Bronchial epithelial cell (primary cell): ENCODE data around the gene NES. TPM values are rescaled to one million over a fixed set of nuclear protein-coding genes. Genes with fewer than 3 reads are reported as not detected.
A peak's percentile ranks its signal among the peaks of the same experiment; 100 is the strongest.

Experiments
- DNase-seq: peaks from one replicate; pipeline ENCODE4 v3.0.0-alpha.2; 2010; ENCODE audit warnings: low read depth
- FAIRE-seq: peaks from 2 replicates; lab custom pipeline; 2011; peaks lifted over from hg19 to GRCh38; lab: Jason Lieb, UNC
- H3K27me3 ChIP-seq: 2 replicates; pipeline ENCODE4 v1.5.1; 2011; ENCODE audit warnings: low read length; ENCODE audit not compliant: control insufficient read depth, insufficient read depth
- H3K36me3 ChIP-seq: 2 replicates; pipeline ENCODE4 v1.5.1; 2011; ENCODE audit warnings: low read length; ENCODE audit not compliant: control insufficient read depth, insufficient read depth
- H3K4me3 ChIP-seq: 2 replicates; pipeline ENCODE4 v1.5.1; 2011; ENCODE audit warnings: mild to moderate bottlenecking, low read depth, low read length, control low read depth
- total RNA-seq: library from RNA; depleted of rRNA; stranded (reverse); fragments of >200 nt; gene quantifications from 2 replicates; pipeline ENCODE4 v1.2.1, GENCODE V29; 2014
- TF ChIP-seq, protein P1 (sequence below): IDR thresholded peaks from 2 replicates; pipeline ENCODE4 v1.5.1; 2011; ENCODE audit warnings: mild to moderate bottlenecking, moderate library complexity, low read length, control low read depth, inconsistent platforms; ENCODE audit not compliant: insufficient read depth, severe bottlenecking

NES gene
- total RNA-seq, 1 donor from 2014 or later, result under 0.01 TPM

GRCh38 chr1:156657741-156658319 lies 19.4 kb downstream of the NES start:
- Histone ChIP-seq H3K27me3 (peaks cover 21% of the 10 kb centered on the region), H3K4me3 (no peak overlapping the region), H3K36me3 (no peaks in the 10 kb centered on the region)
- DNase-seq (no peak), FAIRE-seq (no peak)
- TF ChIP-seq, protein P1, sequence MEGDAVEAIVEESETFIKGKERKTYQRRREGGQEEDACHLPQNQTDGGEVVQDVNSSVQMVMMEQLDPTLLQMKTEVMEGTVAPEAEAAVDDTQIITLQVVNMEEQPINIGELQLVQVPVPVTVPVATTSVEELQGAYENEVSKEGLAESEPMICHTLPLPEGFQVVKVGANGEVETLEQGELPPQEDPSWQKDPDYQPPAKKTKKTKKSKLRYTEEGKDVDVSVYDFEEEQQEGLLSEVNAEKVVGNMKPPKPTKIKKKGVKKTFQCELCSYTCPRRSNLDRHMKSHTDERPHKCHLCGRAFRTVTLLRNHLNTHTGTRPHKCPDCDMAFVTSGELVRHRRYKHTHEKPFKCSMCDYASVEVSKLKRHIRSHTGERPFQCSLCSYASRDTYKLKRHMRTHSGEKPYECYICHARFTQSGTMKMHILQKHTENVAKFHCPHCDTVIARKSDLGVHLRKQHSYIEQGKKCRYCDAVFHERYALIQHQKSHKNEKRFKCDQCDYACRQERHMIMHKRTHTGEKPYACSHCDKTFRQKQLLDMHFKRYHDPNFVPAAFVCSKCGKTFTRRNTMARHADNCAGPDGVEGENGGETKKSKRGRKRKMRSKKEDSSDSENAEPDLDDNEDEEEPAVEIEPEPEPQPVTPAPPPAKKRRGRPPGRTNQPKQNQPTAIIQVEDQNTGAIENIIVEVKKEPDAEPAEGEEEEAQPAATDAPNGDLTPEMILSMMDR, result no peak

DNA sequence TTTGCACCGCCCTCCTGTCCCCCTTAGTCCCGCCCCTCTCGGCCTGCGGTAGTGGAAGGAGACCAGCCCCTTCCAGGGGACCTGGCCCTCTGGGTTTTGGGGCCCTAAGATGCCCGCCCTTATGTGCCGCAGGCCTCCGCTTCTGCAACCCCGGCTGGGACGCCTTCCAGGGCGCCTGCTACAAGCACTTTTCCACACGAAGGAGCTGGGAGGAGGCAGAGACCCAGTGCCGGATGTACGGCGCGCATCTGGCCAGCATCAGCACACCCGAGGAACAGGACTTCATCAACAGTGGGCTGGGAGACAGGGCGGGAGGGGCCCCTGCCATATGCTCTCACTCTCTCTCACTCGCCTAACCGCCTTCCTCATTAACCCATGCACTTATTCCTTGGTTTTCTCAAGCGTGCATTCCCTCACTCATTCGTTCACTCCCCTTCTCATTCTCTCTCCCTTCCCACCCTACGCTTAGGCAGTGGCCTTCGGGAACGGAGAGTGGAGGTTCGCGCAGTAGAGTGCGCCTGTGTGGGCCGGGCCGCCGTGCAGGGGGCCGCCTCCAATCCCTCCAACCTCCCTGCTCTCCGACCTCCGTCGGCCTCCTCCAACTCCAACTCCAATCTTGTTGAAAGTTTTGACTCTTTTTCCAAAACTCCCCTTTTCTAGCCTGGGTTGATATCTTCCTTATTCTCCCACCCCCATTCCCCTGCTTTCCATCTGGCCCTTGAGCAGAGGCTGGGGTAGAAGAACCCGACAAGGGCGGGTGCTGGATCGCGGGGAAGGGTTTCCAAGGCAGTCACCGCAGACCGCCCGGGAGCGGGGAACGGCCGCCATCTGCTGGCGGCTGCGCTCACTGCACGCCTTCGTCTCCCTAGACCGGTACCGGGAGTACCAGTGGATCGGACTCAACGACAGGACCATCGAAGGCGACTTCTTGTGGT lies 20.1 kb downstream of the NES start:
- Histone ChIP-seq H3K4me3 (no peak overlapping the region), H3K27me3 (peaks cover 21% of the 10 kb centered on the region), H3K36me3 (no peaks in the 10 kb centered on the region)
- TF ChIP-seq, protein P1, result peak; percentile 100
- FAIRE-seq, result no peak
- DNase-seq, result peak; percentile 34

- FAIRE-seq (no peak), DNase-seq (no peak)
- H3K36me3 ChIP-seq, result no peaks in the 10 kb centered on the region
- no peak overlapping the region for H3K4me3 ChIP-seq
- TF ChIP-seq, protein P1, result no peak
- peaks cover 21% of the 10 kb centered on the region for H3K27me3 ChIP-seq
These were observed 21.2 kb downstream of the NES start for GRCh38 chr1:156655904-156656516.

GRCh38 chr1:156655151-156655903 lies 21.9 kb downstream of the NES start:
- Histone ChIP-seq H3K36me3 (no peaks in the 10 kb centered on the region), H3K27me3 (peaks cover 21% of the 10 kb centered on the region), H3K4me3 (no peak overlapping the region)
- TF ChIP-seq, protein P1, result no peak
- no peak for FAIRE-seq
- no peak for DNase-seq

- TF ChIP-seq, protein P1, result no peak
- FAIRE-seq (no peak), DNase-seq (no peak)
- no peaks in the 10 kb centered on the region for H3K36me3 ChIP-seq
- H3K4me3 ChIP-seq, result no peak overlapping the region
- H3K27me3 ChIP-seq, result peaks cover 21% of the 10 kb centered on the region
These were observed 22.5 kb downstream of the NES start for GRCh38 chr1:156654700-156655099.
